SU-DHL-6 (cell line): ENCODE measurements around the gene C10orf71.

Experiments used
- H2AFZ ChIP-seq: fragments of 200-600 bp; sonication (generic); 2 replicates; pipeline ENCODE4 v1.6.1; 2014; ENCODE audit warnings: low read depth, mild to moderate bottlenecking, moderate library complexity, mixed read lengths, antibody characterized with exemption, low read length; ENCODE audit not compliant: severe bottlenecking
- H3F3A ChIP-seq: fragments of 200-600 bp; shearing (Covaris generic); 2 replicates; pipeline ENCODE4 v1.6.0; 2016; ENCODE audit warnings: antibody characterized with exemption, mild to moderate bottlenecking; ENCODE audit not compliant: insufficient read depth
- H3K27ac ChIP-seq: fragments of 200-600 bp; sonication (generic); 2 replicates; pipeline ENCODE4 v1.5.1; 2016; ENCODE audit warnings: low read depth, mild to moderate bottlenecking, low read length, moderate library complexity, mixed read lengths
- H3K27me3 ChIP-seq: fragments of 200-600 bp; sonication (generic), shearing (Covaris generic); 2 replicates; pipeline ENCODE4 v1.6.0; 2014; ENCODE audit warnings: mild to moderate bottlenecking, low read length
- H3K36me3 ChIP-seq: fragments of 200-600 bp; sonication (generic); 2 replicates; pipeline ENCODE4 v1.6.1; 2014; ENCODE audit warnings: mild to moderate bottlenecking, low read length, mixed read lengths
- H3K4me2 ChIP-seq: fragments of 300-600, 200-600 bp; shearing (Covaris generic), sonication (generic); 2 replicates; pipeline ENCODE4 v1.6.0; 2014; ENCODE audit warnings: low read length, low read depth, mild to moderate bottlenecking; ENCODE audit not compliant: poor library complexity, severe bottlenecking
- H3K4me3 ChIP-seq: fragments of 200-600 bp; sonication (generic); 2 replicates; pipeline ENCODE4 v1.5.1; 2014; ENCODE audit warnings: antibody characterized with exemption, low read length, mild to moderate bottlenecking, mixed read lengths; ENCODE audit not compliant: insufficient read depth, poor library complexity, severe bottlenecking
- H3K79me2 ChIP-seq: fragments of 200-600 bp; sonication (generic); 2 replicates; pipeline ENCODE4 v1.6.1; 2014; ENCODE audit warnings: mild to moderate bottlenecking, low read length, moderate library complexity; ENCODE audit not compliant: insufficient read depth
- H3K9ac ChIP-seq: fragments of 200-600 bp; sonication (generic); 2 replicates; pipeline ENCODE4 v1.7.0; 2014; ENCODE audit warnings: mild to moderate bottlenecking, low read length
- H3K9me2 ChIP-seq: fragments of 200-600 bp; sonication (generic); replicated peaks from 2 replicates; pipeline ENCODE4 v1.6.1; 2014; ENCODE audit warnings: low read length; ENCODE audit not compliant: insufficient read depth
- H3K9me3 ChIP-seq: fragments of 200-600 bp; sonication (generic); 2 replicates; pipeline ENCODE4 v1.6.1; 2014; ENCODE audit warnings: low read length, mixed read lengths; ENCODE audit not compliant: insufficient read depth
- H4K20me1 ChIP-seq: fragments of 200-600 bp; sonication (generic); 2 replicates; pipeline ENCODE4 v1.6.1; 2014; ENCODE audit warnings: low read depth, mild to moderate bottlenecking, antibody characterized with exemption, low read length, moderate library complexity, mixed read lengths
- EZH2phosphoT487 ChIP-seq: fragments of 200-600 bp; sonication (generic), shearing (Covaris generic); conservative IDR thresholded peaks from 2 replicates; pipeline ENCODE4 v1.6.1; 2018; ENCODE audit warnings: mild to moderate bottlenecking, antibody characterized with exemption, low read length, moderate library complexity, mixed read lengths
- TF ChIP-seq, protein P1 (sequence below): fragments of 200-600 bp; sonication (generic); IDR thresholded peaks from one replicate; pipeline ENCODE4 v1.5.1; 2017; ENCODE audit warnings: antibody characterized with exemption, mild to moderate bottlenecking, low read length, moderate library complexity; ENCODE audit not compliant: insufficient read depth, poor library complexity, severe bottlenecking

C10orf71 gene

DNA sequence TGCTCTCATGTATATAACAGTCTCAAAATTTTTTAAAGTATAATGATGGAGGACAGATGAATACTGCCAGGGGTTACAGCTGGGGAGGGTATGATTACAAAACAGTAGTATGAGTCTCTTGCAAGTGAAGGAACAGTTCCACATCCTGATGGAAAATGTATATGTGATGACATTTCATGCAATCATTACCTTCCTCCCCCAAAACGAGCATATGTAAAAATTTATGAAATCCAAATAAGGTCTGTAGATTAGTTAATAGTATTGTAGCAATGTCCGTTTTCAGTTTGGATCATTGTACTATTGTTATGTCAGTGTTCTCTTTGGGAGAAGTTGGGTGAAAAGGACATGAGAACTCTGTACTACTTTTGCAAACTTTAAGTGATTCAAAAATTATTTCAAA lies 58.9 kb downstream of the C10orf71 start:
- no peaks in the 10 kb centered on the region for H3K9me2 ChIP-seq
- no peaks in the 10 kb centered on the region for H4K20me1 ChIP-seq
- H3K4me2 ChIP-seq: no peak overlapping the region
- no peaks in the 10 kb centered on the region for H3F3A ChIP-seq
- no peak overlapping the region for H3K4me3 ChIP-seq
- no peaks in the 10 kb centered on the region for H3K79me2 ChIP-seq
- H3K9ac ChIP-seq: no peak overlapping the region
- 0 out of 2 replicates have a peak, but pooled peaks cover 4% of the 10 kb centered on the region for H3K9me3 ChIP-seq
- H2AFZ ChIP-seq: no peak overlapping the region
- TF ChIP-seq, protein P1, sequence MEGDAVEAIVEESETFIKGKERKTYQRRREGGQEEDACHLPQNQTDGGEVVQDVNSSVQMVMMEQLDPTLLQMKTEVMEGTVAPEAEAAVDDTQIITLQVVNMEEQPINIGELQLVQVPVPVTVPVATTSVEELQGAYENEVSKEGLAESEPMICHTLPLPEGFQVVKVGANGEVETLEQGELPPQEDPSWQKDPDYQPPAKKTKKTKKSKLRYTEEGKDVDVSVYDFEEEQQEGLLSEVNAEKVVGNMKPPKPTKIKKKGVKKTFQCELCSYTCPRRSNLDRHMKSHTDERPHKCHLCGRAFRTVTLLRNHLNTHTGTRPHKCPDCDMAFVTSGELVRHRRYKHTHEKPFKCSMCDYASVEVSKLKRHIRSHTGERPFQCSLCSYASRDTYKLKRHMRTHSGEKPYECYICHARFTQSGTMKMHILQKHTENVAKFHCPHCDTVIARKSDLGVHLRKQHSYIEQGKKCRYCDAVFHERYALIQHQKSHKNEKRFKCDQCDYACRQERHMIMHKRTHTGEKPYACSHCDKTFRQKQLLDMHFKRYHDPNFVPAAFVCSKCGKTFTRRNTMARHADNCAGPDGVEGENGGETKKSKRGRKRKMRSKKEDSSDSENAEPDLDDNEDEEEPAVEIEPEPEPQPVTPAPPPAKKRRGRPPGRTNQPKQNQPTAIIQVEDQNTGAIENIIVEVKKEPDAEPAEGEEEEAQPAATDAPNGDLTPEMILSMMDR: no peak
- TF ChIP-seq EZH2phosphoT487: no peak
- no peak overlapping the region for H3K27ac ChIP-seq
- H3K36me3 ChIP-seq: no peaks in the 10 kb centered on the region
- no peaks in the 10 kb centered on the region for H3K27me3 ChIP-seq

DNA sequence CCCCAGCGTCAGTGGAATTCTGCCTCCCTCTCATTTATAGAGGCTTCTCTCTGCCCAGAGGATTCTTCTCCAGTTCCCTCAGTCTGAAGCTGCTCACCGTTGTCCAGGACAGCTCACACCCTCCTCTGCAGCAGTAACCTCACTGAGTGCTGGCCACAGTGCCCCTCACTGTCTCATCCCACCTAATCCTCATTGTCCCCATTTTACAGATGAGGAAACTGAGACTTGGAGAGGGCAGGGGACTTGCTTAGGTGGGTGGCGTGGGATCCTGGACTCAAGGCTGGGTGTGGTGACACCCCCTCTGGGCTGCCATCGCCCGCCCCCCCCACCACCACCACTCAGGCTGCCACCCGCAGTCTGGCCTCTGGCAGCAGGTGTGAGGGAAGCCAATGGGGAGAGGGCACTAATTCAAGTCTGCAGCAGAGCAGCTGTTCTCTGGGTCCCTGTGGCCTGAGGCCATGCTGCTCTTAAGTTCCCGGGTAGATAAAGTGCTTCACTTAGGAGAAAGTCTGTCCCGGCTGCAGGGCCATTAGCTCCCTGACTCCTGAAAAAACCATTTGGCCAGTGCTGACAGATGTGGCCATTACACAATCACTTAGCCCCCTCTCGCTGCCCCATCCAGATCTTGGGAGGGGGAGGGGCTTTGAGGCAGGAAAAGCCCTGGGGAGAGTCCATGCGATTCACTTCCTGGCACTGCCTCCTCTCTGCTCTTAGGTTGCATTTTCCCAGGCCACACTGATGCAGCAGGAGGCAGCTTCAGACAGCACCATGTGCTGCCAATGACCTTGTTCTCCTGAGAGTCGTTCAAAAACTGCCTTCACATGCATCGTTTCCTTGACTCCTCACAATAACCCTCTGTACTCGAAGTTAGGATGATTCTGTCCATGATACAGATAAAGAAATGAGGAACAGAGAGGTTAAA lies 60.6 kb downstream of the C10orf71 start:
- Histone ChIP-seq H2AFZ (no peak overlapping the region), H3K9me3 (0 out of 2 replicates have a peak, but pooled peaks cover 4% of the 10 kb centered on the region), H3K79me2 (no peaks in the 10 kb centered on the region), H3K4me2 (no peak overlapping the region), H3K4me3 (no peak overlapping the region), H3K9me2 (no peaks in the 10 kb centered on the region), H3K27me3 (no peaks in the 10 kb centered on the region), H3F3A (no peaks in the 10 kb centered on the region), H3K9ac (no peak overlapping the region), H3K27ac (no peak overlapping the region), H3K36me3 (no peaks in the 10 kb centered on the region), H4K20me1 (no peaks in the 10 kb centered on the region)
- no peak for TF ChIP-seq EZH2phosphoT487
- TF ChIP-seq, protein P1: no peak

DNA sequence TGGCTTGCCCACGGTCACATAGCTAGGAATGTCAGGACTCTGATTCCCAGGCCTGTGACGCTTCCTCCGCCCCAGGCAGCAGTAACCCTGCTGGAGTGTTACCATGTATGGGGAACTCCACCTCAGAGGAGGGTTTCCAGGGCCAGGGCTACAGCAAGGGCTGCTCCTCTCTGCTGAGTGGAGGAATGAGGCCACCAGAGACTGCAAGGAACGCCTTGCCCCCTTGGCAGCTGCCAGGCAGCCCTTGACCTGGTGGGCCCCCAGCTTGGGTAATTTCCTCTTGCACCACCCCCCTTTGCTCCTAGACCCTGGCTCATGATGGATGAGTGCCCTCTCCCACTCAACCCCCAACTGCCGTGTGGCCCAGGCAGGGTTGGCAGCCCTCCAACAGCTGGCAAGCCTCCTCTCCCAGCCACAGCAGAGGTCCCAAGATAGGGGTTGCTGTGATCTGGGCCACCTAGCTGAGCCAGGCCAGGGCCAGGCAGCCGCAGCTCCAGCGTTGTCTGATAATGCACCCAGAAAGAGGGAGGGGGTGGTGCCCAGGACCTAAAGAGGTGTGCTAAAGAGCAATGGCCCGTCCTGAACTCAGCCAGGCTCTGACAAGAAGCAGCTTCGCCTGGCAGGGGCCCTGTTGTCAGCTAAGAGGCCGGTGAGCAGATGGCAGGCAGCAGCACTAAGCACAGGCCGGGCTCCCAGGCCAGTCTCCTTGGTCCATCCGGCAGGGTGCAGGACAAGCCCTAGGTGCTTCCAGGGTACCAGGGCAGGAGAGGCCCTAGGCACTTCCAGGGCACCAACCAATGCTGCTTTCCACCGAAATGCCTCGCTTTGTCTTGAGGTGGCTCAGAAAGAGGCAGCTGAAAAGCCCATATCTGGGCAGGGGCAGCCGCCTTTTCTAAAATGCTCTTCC lies 61.6 kb downstream of the C10orf71 start:
- H3K27me3 ChIP-seq: no peaks in the 10 kb centered on the region
- H3K4me2 ChIP-seq: no peak overlapping the region
- no peaks in the 10 kb centered on the region for H3K9me2 ChIP-seq
- no peaks in the 10 kb centered on the region for H3F3A ChIP-seq
- no peaks in the 10 kb centered on the region for H4K20me1 ChIP-seq
- H3K4me3 ChIP-seq: no peak overlapping the region
- H3K79me2 ChIP-seq: no peaks in the 10 kb centered on the region
- H3K9me3 ChIP-seq: 0 out of 2 replicates have a peak, but pooled peaks cover 4% of the 10 kb centered on the region
- TF ChIP-seq EZH2phosphoT487: no peak
- TF ChIP-seq, protein P1: no peak
- no peak overlapping the region for H3K9ac ChIP-seq
- no peaks in the 10 kb centered on the region for H3K36me3 ChIP-seq
- H3K27ac ChIP-seq: no peak overlapping the region
- no peak overlapping the region for H2AFZ ChIP-seq
